Head of caudate nucleus (tissue), 42 donors: Measurements from ENCODE around the gene SIPA1L3.
"Not testable (repeated sequence)": the region's sequence is repeated elsewhere in the genome, so short reads cannot be mapped to it uniquely, and the experiment has no call there.

Source experiments
- DNase-seq, 42 donors: peaks; one replicate each; pipeline versions ENCODE4 v3.0.0 to v3.0.0-alpha.2; 2020 to 2021; ENCODE audit warnings: mixed read lengths in 7 of 42
- intact Hi-C: fragments of 100-400 bp; cut with DNase I; formaldehyde crosslinking; loops from one replicate; pipeline ENCODE4 v1.15.0; 2022

Gene SIPA1L3

GRCh38 chr19:38024992-38025908 lies 118.2 kb downstream of the SIPA1L3 start:
- intact Hi-C loops: no loop called here
- DNase-seq: peak in 12 of 42 donors; percentile 16 to 72 (median 39)

GRCh38 chr19:38025909-38026307 lies 118.9 kb downstream of the SIPA1L3 start:
- intact Hi-C loops: no loop called here

DNA sequence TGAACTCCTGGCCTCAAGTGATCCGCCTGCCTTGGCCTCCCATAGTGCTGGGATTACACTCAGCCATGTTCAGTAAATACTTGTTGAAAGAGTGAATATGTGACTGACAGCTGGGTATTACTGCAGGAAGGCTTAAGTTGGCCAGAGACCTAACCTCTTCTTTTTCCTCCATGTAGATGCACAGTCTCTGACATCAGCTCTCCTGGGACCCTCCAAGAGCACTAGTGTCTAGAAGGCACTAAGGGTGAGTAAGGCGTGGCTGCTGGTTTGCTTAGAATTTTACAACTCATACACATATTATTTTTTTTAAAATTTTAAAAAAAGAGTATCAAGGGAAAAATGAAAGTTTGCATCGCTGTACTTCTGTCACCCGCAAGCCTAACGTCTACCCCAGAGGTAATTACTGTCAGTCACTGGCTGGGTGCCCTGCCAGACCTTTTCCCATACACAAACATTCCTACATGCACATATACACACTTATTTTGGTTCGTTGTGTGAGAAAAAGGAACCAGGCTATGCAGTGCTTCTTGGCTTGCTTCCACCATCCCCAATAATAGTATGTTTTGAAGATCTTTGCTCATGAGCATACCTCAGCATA lies 122.0 kb downstream of the SIPA1L3 start:
- no peak for DNase-seq
- intact Hi-C loops: no loop called here

More at GRCh38 chr19:38025909-38026307, 118.9 kb downstream of the SIPA1L3 start:
- no peak for DNase-seq

- intact Hi-C loops, DNase-seq: not testable (repeated sequence)
Measured at GRCh38 chr19:38030001-38030400, 123.0 kb downstream of the SIPA1L3 start.

GRCh38 chr19:38030686-38031422 lies 123.8 kb downstream of the SIPA1L3 start:
- intact Hi-C loops: no loop called here
- no peak for DNase-seq

- intact Hi-C loops: no loop called here
- DNase-seq: no peak
Measured at GRCh38 chr19:38031423-38031770, 124.4 kb downstream of the SIPA1L3 start.

DNA sequence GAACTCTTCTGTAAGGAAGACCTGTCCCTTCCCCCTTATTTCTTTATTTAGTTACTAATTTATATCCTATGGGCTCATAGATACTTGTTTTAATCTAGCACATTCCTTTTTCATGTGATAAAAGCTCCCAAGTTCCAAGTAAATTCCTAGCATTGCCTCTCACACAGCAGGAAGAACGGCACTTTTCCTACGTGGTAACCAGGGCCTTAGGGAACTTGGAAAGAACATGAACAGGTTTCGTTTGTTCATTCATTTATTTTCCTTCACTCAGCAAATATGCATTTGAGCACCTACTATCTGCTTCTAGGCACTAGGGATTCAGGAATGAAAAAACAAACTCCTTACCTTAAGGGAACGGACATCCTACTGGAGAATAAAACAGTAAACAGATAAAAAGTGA lies 125.1 kb downstream of the SIPA1L3 start:
- DNase-seq: no peak
- intact Hi-C loops: no loop called here

DNA sequence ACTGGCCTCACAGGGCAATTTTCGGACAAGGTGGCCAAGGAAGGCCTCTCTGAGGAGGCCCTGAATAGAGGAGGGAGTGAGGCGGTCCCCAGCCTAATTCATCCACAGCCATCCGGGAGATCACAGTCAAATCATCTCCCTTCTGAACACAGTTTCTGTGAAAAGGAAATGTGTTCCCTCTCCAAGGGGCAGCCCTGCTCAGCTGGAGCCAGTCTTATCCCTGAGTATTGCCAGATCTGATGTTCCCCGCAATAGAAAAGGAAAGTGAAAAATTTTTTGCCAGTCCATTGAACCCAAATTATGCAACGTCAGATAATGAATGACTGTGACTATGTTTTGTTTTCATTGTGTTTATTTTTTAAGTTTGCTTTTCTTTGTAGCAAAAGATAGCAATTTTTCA lies 125.9 kb downstream of the SIPA1L3 start:
- intact Hi-C loops: no loop called here
- DNase-seq: no peak

DNA sequence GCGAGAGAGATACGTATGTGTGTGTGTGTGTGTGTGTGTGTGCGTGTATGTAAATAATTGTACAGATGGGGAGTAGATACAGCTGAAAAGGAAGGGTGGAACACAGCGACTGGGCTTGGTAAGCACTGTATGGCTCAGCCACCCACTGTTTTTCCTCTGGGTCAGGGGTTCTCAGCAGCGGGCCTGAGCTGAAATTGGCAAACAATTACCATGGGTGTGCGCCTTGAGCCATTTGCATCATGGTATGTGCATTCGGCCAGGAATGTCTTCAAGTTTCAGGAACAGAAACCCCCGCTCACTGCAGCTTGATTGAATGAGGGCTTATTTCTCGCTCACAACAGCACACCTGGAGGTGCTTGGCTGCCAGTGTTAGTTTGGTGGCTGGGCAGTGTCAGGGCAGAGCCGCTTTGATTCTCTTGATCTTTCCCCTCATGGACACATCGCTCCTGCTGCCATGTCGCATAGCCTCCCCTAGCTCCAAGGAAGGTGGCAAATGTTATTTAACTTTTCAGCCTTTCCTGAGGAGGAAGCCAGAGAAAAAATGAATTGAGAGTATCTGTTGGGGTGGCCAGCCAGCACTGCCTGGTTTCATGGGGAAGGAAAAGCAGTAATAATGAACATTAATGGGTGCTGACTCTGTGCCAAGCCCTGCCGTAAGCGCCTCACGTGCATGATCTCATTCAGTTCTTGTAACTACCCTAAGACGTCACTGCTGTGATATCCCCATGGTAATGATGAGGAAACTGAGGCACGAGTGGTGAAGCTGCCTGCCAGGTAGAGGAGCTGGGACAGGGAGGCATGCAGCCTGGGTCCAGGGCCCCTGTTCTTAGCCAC lies 126.9 kb downstream of the SIPA1L3 start:
- DNase-seq: no peak
- intact Hi-C loops: no loop called here

DNA sequence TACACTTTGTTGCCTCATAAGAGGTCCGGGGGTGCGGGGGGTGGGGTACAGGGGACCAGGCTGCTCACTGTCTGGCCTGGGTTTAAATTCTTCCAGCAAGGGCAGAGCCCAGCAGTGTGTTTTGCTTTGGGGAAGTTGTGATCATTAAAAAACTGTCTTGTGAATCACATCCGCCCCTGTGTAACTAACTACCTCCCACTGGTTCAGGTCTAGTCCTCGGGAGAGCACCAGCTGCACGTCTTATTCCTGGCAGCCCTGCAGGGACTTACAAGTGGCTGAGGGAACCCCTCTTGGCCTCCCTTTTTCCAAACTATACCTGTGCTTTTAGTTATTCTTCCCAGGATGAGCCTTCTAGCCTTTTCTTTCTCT lies 127.5 kb downstream of the SIPA1L3 start:
- intact Hi-C loops: no loop called here
- peak in 10 of 42 donors; percentile 20 to 74 (median 45) for DNase-seq

- DNase-seq: peak in 33 of 42 donors; percentile 17 to 81 (median 48)
- intact Hi-C loops: no loop called here
Measured at GRCh38 chr19:38035515-38036495, 128.8 kb downstream of the SIPA1L3 start.

GRCh38 chr19:38036707-38037611 lies 130.0 kb downstream of the SIPA1L3 start:
- DNase-seq: peak in 16 of 42 donors; percentile 18 to 74 (median 38)
- intact Hi-C loops: no loop called here

DNA sequence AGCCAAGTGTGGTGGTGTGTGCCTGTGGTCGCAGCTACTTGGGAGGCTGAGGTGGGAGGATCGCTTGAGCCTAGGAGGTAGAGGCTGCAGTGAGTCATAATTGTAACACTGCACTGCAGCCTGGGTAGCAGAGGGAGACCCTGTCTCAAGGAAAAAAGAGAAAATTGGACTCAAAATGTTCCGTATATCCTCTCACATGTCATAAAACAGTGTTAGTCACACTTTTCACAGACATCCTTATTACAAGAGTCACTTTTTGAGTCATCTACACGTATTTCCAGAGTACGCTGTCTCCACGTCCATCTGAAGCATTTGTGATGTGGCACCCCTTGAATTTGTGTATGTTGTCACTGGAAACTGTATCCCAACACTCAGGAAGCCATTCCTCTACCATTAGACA lies 133.0 kb downstream of the SIPA1L3 start:
- DNase-seq: no peak

GRCh38 chr19:38042132-38042531 lies 135.1 kb downstream of the SIPA1L3 start:
- intact Hi-C loops: no loop called here
- DNase-seq: no peak

More for the DNA sequence above, 133.0 kb downstream of the SIPA1L3 start:
- intact Hi-C loops: no loop called here

DNA sequence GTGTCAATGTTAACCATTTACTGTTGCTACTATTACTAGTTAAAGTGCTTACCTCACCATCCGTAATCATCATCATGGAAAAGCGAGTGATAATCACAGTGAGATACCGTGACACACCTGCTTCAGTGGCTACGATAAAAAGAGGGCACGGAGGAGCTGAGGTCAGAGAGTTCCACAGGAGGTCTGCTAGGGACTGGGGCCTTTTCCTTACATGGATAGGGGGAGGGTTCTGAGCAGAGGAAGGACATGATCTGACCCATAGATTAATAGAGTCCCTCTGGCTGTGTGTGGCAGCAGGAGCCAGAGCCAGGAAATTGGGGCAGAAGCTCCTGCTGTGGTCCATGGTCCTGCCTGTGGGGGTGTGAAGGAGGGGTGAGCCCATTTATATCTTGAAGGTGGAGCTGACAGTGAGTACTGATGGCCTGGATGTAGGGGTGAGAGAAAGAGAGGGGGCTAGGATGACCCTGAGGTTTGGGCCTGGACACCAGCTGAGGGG lies 136.7 kb downstream of the SIPA1L3 start:
- intact Hi-C loops: no loop called here
- no peak for DNase-seq

GRCh38 chr19:38044267-38045111 lies 137.5 kb downstream of the SIPA1L3 start:
- DNase-seq: no peak
- intact Hi-C loops: no loop called here
